Testis (tissue), 2 donors: ENCODE data around the gene COL9A3.
"Not testable (repeated sequence)": the region's sequence is repeated elsewhere in the genome, so short reads cannot be mapped to it uniquely, and the experiment has no call there.

Source experiments
- POLR2A ChIP-seq: fragments of 450-650 bp; IDR thresholded peaks from one replicate; pipeline ENCODE4 v1.6.1; 2017; ENCODE audit warnings: antibody characterized with exemption, mild to moderate bottlenecking, moderate library complexity
- TF ChIP-seq, protein P1 (sequence below), 3 experiments: fragments of 450-650 bp in 2 of 3; fragments of 200-600 bp in 1 of 3; sonication (generic) in 1 of 3; IDR thresholded peaks; one replicate each; pipeline ENCODE4 v1.5.1; 2016 to 2019; ENCODE audit warnings: antibody characterized with exemption in 3 of 3, mild to moderate bottlenecking in 2 of 3, moderate library complexity in 1 of 3

DNA sequence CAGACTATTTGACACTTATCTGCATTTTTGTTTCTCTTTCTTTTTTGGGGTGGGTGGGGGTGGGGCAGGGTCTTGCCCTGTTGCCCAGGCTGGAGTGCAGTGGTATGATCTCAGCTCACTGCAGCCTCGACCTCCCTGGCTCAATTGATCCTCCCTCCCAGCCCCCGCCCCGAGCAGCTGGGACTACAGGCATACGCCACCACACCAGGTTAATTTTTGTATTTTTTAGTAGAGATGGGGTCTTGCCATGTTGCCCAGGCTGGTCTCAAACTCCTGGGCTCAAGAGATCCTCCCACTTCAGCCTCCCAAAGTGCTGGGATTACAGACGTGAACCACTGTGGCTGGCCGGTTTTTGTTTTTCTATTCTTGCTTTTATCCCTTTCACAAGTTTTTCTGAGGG, 36.5 kb downstream of the COL9A3 start:
- TF ChIP-seq, protein P1, sequence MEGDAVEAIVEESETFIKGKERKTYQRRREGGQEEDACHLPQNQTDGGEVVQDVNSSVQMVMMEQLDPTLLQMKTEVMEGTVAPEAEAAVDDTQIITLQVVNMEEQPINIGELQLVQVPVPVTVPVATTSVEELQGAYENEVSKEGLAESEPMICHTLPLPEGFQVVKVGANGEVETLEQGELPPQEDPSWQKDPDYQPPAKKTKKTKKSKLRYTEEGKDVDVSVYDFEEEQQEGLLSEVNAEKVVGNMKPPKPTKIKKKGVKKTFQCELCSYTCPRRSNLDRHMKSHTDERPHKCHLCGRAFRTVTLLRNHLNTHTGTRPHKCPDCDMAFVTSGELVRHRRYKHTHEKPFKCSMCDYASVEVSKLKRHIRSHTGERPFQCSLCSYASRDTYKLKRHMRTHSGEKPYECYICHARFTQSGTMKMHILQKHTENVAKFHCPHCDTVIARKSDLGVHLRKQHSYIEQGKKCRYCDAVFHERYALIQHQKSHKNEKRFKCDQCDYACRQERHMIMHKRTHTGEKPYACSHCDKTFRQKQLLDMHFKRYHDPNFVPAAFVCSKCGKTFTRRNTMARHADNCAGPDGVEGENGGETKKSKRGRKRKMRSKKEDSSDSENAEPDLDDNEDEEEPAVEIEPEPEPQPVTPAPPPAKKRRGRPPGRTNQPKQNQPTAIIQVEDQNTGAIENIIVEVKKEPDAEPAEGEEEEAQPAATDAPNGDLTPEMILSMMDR (IDR thresholded peaks at IDR 0.05): not testable (repeated sequence)
- not testable (repeated sequence) for TF ChIP-seq POLR2A
